HG03432 (cell line): ENCODE measurements around the gene LRRC40.
"Not testable (repeated sequence)": the region's sequence is repeated elsewhere in the genome, so short reads cannot be mapped to it uniquely, and the experiment has no call there.

Source experiments
- ATAC-seq: cut with Tn5 transposase; IDR thresholded peaks from one replicate; pipeline ENCODE4 v1.9.1; 2021; ENCODE audit warnings: mild to moderate bottlenecking, moderate library complexity; ENCODE audit not compliant: unreplicated experiment

Gene LRRC40

DNA sequence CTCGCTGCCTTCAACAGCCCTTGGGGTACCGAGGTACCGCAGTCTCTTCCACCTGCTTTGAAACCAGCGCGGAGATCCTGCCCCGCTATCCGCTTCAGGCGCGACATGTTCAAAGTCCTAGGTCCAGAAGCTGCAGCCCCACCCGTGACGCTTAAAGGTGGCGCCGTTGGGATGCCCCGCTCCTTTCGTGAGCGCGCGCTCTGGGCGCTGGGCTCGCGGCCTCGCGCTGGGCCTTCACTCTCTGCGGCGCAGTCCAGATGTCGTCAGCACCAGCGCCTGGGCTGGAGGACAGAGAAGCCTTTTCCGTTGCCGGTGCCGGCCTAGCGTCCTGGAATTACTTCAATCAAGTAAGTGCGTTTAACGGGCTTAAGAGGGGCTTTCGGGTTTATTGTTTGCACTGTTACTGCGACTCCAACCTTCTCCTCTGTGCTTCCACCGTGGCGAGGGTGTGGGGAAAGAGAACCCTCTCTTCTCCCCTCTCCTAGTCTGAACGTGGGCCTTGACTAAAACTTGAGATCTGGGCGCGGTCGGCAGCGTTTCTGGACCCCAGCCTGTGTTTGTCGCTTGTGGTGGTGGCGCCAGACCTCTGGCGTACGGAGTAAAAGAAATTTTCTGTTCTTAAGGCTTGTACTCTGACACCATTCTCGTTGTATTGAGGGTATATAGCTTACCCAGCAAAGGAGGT is at the start of gene LRRC40:
TSS of gene LRRC40 (minus strand) at position 146 of the 685 bp plus-strand sequence. CDS start at position 107, 39 bp downstream.
- peak; percentile 92 for ATAC-seq

DNA sequence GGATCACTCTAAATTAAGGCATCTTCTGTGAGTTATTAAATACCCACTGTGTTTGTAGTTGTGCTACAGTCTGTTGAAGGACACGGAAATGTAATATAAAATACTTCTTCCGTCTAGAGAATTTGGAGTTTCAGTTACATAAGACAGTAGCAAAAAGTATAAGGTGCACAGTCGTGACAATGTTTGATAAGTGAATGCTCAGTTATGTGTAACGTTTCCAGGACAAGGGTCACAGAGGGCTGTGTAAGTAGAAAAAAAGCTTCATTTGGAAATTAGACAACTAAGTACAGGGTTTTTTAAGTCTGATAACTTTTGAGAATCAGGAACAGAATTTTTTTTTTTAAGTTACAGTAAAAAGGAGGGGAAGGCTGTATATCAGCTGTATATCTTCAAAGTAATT is 43.4 kb upstream of the LRRC40 start:
- no peak for ATAC-seq

DNA sequence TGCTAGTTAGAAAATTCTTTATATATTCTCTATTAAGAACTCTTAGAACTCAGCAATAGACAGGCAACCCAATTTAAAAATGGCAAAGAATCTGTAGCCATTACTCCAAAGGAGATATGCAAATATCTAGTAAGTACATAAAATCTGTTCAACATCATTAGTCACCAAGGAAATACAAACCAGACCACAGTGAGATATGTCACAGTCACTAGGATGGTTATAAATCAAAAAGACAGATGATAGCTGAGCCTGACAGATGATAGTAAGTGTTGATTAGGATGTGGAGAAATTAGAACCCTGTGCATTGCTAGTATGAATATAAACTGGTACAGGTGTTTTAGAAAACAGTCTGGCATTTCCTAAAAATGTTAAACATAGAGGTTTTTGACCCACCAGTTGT is 42.4 kb upstream of the LRRC40 start:
- no peak for ATAC-seq

DNA sequence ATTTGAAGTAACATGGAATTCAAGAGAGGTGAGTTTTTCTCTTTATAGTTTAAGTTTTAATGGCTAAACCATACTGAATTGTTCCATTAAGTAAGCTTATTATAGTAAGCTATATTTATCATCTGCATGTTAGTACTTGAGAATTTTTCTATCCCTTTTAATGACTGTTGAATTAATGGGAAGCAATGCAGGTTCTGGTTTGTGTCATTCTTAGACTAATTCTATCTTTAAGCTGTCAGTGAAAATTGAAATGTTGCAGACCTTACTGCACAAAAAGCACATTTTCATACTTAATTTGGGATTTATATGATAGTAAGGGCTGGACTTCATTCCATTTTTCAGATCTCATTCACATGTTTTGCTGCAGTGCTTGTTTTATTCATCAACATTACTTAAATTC is 41.7 kb upstream of the LRRC40 start:
- ATAC-seq: no peak

DNA sequence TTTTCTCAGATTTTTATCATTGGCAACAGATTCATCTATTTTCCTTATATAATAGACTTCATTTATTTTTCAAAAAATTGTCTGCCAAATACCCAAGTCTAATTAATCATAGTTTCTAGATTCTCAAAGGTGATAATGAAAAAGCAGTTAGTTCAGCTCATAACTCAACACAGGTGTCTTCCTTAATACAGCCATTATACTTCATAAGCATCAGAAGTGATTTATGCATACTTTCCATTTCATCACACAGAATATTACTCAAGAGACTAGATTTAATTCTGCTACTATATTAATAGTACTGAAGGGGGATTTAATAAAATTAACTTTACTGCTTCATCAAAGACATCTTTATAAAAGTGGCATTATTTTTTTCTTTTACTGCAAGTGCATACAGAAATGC is 34.6 kb upstream of the LRRC40 start:
- no peak for ATAC-seq

DNA sequence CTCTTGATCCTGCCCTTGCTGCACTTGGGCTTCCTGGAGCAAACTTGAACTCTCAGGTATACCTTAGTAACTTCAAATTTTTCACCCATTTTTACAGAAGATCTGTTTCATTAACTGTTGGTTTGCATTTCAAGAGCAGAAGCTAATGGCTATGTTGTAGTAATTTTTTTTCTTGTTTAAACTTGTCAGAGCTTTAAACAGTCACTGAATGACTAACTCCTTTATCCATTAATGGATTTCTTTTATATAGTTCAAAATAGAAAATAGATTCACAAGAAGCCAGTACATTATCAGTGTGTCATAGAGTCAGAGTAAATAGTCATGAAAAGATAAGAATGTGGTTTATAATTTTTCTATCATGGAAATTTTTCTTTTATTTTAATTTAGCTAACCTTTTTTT is 29.4 kb upstream of the LRRC40 start:
- ATAC-seq: no peak

DNA sequence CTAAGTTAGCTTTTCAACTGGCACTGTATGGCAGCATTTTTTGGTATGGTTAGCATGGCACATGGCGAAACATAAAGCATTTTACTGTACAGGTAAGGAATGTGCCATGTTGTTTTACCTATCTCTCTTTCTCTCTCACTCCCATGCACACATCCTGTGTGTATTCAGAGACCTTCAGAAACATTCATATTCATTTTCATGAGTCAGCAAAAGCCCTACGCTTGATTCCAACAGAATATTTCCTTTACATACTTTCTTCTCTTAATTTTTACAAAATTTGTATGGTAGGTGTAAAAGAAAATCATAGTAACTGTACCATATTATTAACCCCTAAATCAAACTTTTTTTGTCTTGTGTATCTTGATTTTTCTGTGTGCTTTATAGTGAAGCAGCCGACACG is 26.1 kb upstream of the LRRC40 start:
- ATAC-seq: no peak

DNA sequence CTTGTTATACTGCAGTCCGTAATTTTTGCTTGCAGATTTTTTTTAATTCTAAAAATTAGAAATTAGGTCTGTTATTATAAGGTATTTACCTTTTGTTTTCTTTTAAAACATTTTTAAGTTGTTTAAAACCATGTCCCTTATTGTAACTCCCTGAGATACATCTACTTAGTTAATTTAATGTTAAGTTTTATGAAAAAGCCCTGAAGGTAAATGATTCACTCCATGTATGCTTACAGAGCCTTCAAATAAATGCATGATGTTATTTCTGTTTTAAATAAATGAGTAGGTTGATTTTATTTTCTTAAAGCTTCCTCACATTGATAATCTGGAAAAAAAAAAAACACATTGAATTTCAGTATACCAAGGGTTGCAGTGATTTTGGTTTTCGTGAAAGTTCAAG is 23.3 kb upstream of the LRRC40 start:
- no peak for ATAC-seq

DNA sequence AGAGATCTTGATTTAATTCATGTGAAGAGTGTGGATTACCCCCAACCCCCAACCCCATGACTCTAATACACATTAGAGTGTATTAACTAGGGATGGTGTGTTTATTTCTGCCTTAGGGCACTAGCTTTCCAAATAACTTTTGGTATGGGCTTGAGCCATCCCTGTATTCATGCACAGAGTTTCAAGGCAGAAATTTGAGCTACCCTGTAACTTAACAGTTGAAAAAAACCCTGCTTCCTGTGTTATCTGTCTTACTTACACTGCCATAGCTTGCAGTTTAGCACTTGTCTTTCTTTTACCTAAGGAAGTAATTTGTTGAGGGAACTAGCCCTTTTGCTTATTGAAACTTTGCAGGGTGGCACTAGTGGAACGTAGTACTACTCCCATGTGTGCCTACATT is 22.1 kb upstream of the LRRC40 start:
- ATAC-seq: peak; percentile 56

DNA sequence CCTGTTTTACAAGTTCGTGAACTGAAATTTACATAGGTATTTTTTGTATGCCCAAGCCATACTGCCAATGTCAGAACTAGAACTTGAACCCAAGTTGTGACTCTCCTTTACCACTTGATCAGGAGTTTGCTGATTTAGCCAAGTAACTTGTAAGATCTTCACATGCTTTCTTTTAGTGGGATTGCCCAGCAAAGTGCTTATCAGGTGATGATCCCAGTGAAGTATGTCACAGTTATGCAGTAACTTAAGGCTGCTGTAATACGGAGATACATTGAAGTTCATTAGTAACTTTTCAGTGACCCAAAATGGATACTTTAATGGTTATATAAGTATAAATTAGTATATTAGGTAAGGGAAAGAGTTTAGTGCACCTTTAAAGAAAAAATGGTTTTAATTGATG is 19.6 kb upstream of the LRRC40 start:
- ATAC-seq: no peak

DNA sequence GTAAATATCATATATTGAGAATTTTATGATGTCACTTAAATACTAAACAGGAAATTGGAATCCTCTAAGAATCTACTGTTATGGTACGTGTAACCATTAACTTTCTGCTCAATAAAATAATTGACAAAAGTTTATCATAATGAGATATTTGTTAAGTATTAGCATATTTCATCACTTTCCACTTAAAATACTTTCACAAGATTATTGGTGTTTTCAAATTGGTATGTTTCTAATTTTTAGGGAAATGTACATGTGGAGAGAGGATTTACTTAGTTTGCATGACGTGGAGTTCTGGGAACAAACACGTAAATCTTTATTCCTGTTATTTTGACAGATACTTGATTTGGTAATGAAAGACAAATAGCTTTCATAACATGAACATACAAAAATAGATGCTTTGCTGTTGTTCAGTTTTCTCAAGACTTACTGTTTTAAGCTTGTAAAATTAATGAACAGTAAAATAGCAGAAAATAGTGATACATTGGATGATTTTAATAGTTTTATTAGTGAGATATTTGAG is 17.4 kb upstream of the LRRC40 start:
- ATAC-seq: no peak

DNA sequence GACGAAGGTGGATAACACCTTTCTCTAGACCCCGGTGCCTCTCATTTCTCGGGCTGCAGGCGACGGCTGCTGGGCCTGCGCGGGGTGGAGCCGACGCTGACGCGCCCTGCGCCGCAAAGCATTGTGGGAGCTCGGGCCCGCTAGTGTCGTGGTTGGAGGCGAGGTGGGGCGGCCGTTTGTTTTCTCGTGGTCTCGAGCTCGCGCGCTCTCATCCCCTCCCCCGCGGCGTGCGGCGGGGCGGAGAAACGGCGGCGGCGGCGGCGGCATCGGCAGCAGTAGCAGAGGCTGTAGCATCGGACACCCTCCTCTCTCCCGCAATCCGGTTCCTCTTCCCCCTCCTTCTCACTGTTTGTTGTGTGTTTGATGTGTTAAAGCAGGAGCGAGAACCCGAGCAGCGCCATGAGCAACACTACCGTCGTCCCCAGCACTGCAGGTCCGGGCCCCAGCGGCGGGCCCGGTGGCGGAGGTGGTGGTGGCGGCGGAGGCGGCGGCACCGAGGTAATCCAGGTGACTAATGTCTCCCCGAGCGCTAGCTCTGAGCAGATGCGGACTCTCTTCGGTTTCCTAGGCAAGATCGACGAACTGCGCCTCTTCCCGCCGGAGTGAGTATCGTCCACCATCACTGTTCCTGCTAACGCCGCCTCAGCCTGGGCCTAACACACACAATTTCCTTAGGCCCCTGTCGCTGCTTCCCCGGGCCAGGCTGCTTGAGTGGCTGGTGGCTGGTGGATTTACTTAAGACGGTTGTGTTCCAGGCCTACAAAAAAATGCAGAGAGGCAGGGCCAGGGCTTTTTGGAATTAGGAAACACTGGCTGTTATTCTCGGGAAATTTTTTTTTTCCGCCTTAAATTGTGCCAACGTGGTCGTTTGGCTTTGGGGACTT is 16.1 kb upstream of the LRRC40 start, which contains the start of gene SRSF11:
TSS of gene SRSF11 (plus strand) at position 143 of the 884 bp plus-strand sequence. CDS start at position 400, 257 bp downstream.
- peak; percentile 98 for ATAC-seq

DNA sequence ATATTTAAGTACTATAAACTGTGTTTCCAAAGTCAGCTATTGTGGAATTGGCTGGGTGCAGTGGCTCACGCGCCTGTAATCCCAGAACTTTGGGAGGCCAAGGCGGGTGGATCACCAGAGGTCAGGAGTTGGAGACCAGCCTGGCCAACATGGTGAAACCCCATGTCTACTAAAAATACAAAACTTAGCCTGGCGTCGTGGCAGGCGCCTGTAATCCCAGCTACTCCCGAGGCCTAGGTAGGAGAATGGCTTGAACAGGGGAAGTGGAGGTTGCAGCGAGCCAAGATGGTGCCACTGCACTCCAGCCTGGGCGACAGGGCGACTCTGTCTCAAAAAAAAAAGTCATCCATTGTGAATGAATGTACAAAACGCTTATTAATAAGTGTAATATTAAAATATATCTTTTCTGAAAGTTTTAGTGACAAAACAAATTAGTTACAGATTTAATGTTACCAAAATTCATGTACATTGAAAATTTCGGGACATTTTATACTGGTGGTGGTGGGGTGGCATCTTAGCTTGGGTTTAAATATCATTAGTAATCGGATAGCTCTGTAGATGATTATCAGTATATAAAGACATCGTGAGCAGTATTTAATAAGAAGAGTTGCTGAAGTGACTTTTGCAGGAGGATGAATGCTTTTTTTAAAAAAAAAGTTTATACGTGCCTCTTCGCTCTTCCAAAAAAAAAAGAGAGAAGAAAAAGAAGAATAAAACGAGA is 15.3 kb upstream of the LRRC40 start:
- ATAC-seq: peak; percentile 6

DNA sequence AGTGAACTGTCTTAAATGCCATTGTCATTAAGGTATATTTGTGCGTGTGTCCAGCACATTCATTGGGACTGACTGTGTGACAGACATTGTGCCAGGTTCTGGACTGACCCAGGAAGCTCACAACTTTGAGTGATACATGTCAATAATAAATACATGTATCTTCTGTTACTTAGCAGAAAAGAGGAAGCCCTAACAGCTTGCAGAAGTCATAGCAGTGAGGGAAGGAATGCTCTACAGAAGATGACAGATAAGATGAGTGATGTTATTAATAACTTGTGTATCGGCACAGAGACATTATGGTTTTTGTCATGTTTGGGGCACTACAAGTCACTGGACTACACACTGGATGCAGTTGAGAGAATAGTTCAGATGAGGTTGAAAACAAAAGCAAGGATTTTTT is 14.6 kb upstream of the LRRC40 start:
- ATAC-seq: no peak

DNA sequence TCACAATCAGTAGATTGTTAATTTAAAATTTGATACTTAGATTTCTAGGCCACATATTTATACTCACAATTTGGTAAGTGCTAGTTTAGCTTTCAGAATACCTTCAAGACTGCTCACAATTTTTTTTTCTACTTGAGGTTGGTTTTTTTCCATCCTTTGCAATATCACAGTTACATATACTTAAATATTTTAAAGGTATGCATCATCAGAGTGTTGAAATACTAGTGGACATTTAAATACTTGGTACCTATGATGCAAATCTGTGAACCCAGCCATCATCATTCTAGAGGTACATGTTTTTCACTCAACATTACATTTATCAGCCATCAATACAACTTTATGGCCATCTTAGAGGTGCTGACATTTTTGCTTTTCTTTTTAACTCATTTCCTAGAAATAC is 6.2 kb upstream of the LRRC40 start:
- ATAC-seq: no peak

DNA sequence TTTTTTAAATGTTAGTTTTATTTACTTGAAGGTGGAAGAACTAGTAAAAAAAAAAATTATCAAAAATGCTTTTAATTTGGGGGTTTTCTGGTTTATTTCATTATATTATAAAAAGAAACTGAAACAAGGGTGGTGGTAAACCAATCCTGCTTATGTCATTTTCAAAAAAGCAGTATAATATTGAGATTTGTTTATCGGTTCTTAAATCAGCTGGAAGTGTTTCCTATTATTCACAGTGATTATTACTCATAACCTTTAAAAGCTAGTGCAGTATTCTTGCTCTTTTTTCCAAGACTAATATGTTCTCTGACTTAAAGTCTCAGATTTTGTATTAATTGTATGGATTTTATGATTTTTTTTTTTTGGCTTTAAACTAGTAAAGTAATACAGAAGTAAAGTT is 5.4 kb upstream of the LRRC40 start:
- ATAC-seq: no peak

DNA sequence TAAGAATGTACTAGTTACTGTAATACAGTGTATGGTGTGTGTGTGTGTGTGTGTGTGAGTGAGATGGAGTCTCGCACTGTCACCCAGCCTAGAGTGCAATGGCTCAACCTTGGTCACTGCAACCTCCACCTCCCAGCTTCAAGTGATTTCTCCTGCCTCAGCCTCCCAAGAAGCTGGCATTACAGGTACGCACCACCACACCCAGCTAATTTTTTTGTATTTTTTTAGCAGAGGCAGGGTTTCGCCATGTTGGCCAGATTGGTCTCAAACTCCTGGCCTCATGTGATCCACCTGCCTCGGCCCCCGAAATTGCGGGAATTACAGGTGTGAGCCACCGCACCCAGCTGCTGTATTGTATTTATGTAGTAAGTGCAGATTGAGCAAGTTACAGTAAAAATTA is 2.9 kb upstream of the LRRC40 start:
- no peak for ATAC-seq

DNA sequence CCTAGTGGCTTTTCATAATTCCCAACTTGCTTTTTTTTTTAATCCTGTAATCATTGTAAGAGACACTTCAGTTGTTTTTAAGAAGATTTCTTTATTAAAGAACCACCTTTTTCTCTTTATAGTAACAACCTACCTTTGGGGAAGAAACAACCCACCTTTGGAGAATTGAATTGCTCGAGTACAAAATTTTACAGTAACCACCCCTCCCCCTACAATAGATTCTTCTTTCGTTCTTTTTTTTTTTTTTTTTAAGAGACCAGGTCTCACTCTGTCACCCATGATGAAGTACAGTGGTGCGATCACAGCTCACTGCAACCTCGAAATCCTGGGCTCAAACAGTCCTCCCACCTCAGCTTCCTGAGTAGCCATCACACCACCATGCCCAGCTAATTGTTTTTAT is 2.1 kb upstream of the LRRC40 start:
- ATAC-seq: no peak

DNA sequence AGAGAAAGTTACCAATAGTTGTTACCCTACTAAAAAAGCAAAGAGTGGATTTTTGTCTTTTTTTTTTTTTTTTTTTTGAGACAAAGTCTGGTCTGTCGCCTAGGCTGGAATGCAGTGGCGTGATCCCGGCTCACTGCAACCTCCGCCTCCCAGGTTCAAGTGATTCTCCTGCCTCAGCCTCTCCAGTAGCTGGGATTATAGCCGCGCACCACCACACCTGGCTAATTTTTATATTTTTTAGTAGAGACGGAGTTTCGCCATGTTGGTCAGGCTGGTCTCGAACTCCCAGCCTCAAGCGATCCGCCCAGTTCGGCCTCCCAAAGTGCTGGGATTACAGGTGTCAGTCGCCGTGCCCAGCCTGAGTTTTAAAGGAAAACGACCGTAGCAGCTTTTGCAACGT is 1.5 kb upstream of the LRRC40 start:
- not testable (repeated sequence) for ATAC-seq

DNA sequence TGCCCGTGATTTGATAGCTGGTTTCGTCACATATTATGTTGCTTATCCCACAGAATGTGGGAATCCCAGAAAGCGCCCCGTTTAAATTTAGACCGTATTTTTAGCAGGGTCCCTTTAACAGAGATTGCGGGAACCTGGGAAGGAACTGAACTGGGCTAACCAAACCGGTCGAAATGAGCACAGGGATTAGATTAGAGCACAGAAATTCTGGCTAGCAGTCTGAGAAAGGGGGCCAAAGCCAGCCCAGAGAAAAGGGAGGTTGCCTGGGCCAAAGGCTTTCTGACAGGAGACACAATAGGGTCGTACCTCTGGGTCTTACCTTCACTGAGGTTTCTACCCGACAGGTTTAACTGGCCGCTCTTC is 327 bp downstream of the LRRC40 start:
- ATAC-seq: peak; percentile 41

DNA sequence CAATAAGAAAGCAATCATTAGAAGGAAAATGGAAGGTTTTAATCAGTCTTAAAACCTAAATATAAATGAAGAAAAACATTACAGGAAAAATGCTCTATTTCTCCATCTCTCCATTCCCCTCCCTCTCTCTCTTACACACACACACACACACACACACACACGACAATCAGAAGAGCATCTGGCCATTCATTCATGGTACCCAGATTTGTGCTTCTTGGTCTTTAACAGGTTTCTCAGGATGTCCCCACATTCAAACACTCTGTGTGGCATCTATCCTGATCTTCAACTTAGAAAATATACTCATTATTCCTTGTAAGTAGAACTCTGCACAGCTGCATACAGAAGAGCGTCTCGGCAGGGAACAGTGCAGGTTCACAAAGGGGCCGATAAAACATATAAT is 779 bp downstream of the LRRC40 start:
- ATAC-seq: no peak
